CD4-positive, alpha-beta memory T cell (primary cell): ENCODE data around the gene PHAF1. TPM values are rescaled to one million over a fixed set of nuclear protein-coding genes. Genes with fewer than 3 reads are reported as not detected.

Experiments used
- CTCF ChIA-PET: fragments of 350-600 bp; sonication (Branson Sonifier 250); formaldehyde crosslinking; loops from one replicate; lab custom pipeline; 2021; ENCODE audit warnings: inconsistent platforms; ENCODE audit not compliant: partially characterized antibody; lab: Charles Lee
- POLR2A ChIA-PET: fragments of 350-600 bp; sonication (Branson Sonifier 250); formaldehyde crosslinking; loops from one replicate; lab custom pipeline; 2021; ENCODE audit not compliant: partially characterized antibody; lab: Charles Lee
- DNase-seq, 5 donors: peaks; one replicate each; pipeline versions ENCODE4 v3.0.0 to v3.0.0-alpha.2; 2020 to 2022; ENCODE audit warnings: mixed read lengths in 1 of 5
- H3K27ac ChIP-seq: one replicate; pipeline ENCODE4 v1.7.0; 2013; ENCODE audit warnings: low read depth, low read length
- H3K27me3 ChIP-seq: 2 replicates; pipeline ENCODE4 v1.7.0; 2013; ENCODE audit warnings: mild to moderate bottlenecking, low read length, moderate library complexity; ENCODE audit not compliant: insufficient read depth
- H3K36me3 ChIP-seq: 2 replicates; pipeline ENCODE4 v1.7.0; 2013; ENCODE audit warnings: mild to moderate bottlenecking, low read length, moderate library complexity; ENCODE audit not compliant: insufficient read depth
- H3K4me1 ChIP-seq: 2 replicates; pipeline ENCODE4 v1.7.0; 2013; ENCODE audit warnings: mild to moderate bottlenecking, low read length, moderate library complexity; ENCODE audit not compliant: insufficient read depth
- H3K4me3 ChIP-seq, 2 donors: one replicate each; pipeline ENCODE4 v1.7.0; 2013; ENCODE audit warnings: low read length in 2 of 2, mild to moderate bottlenecking in 1 of 2
- H3K9me3 ChIP-seq, 2 donors: one replicate each; pipeline ENCODE4 v1.7.0; 2013; ENCODE audit warnings: low read length in 2 of 2, control low read depth in 1 of 2; ENCODE audit not compliant: control insufficient read depth in 1 of 2
- H3K27ac Mint-ChIP-seq, 7 donors: one replicate each; pipeline ENCODE4 v1.8.0; 2020 to 2021; ENCODE audit warnings: mixed read lengths in 7 of 7, mild to moderate bottlenecking in 6 of 7, inconsistent platforms in 3 of 7, moderate library complexity in 3 of 7
- H3K27me3 Mint-ChIP-seq, 2 donors: one replicate each; pipeline ENCODE4 v1.8.0; 2020 to 2021; ENCODE audit warnings: mixed read lengths in 2 of 2
- H3K36me3 Mint-ChIP-seq, 2 donors: one replicate each; pipeline ENCODE4 v1.8.0; 2020 to 2021; ENCODE audit warnings: mixed read lengths in 2 of 2, inconsistent platforms in 1 of 2, mild to moderate bottlenecking in 1 of 2
- H3K4me1 Mint-ChIP-seq, 4 donors: one replicate each; pipeline ENCODE4 v1.8.0; 2020 to 2021; ENCODE audit warnings: mixed read lengths in 4 of 4, mild to moderate bottlenecking in 1 of 4
- H3K4me3 Mint-ChIP-seq, 8 donors: one replicate each; pipeline ENCODE4 v1.8.0; 2020 to 2021; ENCODE audit warnings: mixed read lengths in 8 of 8, mild to moderate bottlenecking in 7 of 8, moderate library complexity in 6 of 8, inconsistent platforms in 3 of 8
- H3K9me3 Mint-ChIP-seq, 8 donors: one replicate each; pipeline ENCODE4 v1.8.0; 2020 to 2021; ENCODE audit warnings: mixed read lengths in 8 of 8, mild to moderate bottlenecking in 5 of 8, inconsistent platforms in 3 of 8, moderate library complexity in 1 of 8
- intact Hi-C: fragments of 100-400 bp; cut with micrococcal nuclease; formaldehyde crosslinking; loops from one replicate; pipeline ENCODE4 v1.15.1; 2023
- polyA plus RNA-seq, 2 donors: library from polyadenylated mRNA; unstranded; fragments of 300-500 nt; fragmentation: Illumina TruSeq; gene quantifications; one replicate each; pipeline ENCODE4 v1.2.3, GENCODE V29; 2021
- total RNA-seq, 2 experiments: library from RNA; stranded (reverse); gene quantifications; one replicate each; pipeline ENCODE4 v1.2.3, GENCODE V29; 2021

PHAF1 gene
- total and polyA plus RNA-seq, 4 experiments from 2014 or later: 7.5 to 22.7 (median 19.2) TPM

DNA sequence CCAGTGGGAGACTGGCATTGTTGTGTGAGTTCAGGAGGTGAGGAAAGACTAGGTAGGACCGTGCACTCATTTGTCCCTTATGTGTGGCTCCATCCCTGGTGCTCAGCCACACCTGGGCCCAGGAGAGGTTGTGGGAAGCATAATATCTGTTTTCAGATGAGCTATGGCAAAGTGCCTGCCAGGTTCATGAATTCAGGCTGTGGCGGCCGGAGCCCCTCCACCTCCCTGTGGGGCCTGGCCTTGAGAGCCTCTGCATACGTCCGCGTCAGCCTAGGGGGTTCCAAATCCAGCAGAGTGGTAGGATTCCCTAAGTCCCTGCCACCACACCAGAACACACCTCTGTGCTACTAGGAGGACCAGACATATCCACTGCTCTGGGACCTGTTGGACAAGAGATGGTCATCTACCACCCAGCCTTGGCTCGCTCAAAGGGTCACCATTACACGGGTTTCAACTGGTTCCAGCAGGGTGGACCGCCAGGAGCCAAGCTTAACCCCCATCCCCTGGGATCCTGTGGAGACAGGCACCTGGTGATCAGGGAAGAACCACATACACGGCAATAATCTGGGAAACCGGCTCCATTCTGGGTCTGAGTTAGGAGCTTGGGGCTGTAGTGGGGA is 39.0 kb downstream of the PHAF1 start:
- H3K4me1 ChIP-seq: peaks cover 17% of the 10 kb centered on the region
- no peaks in the 10 kb centered on the region for H3K9me3 ChIP-seq
- H3K4me3 Mint-ChIP-seq: peak overlapping the region; percentile 12 to 63 (median 48)
- H3K9me3 Mint-ChIP-seq: peaks cover 0 to 5% (median 0%) of the 10 kb centered on the region in 8 donors
- no peak overlapping the region for H3K4me3 ChIP-seq
- no peak overlapping the region for H3K27ac ChIP-seq
- POLR2A ChIA-PET: interaction anchor here (1.1 to 7.2 kb wide), 4 partner anchors 9 to 131 kb away, joined by 3 to 174 read pairs (median 6); partner anchors contain the start of genes FBXL8, HSF4, NOL3 and TRADD
- peaks cover 15 to 39% (median 24%) of the 10 kb centered on the region in 4 donors for H3K4me1 Mint-ChIP-seq
- intact Hi-C loops: no loop called here
- H3K36me3 Mint-ChIP-seq: peaks cover 21 to 30% of the 10 kb centered on the region in 2 donors
- H3K27ac Mint-ChIP-seq: peak overlapping the region in 3 of 7 donors; percentile 46 to 54 (median 48)
- H3K36me3 ChIP-seq: peaks cover 13% of the 10 kb centered on the region
- DNase-seq: no peak
- no peaks in the 10 kb centered on the region for H3K27me3 Mint-ChIP-seq
- H3K27me3 ChIP-seq: no peaks in the 10 kb centered on the region
- CTCF ChIA-PET: interaction anchor here (0.9 to 13.4 kb wide), 3 partner anchors 36 to 133 kb away, joined by 3 to 187 read pairs (median 5); partner anchors contain the start of gene TMEM208

DNA sequence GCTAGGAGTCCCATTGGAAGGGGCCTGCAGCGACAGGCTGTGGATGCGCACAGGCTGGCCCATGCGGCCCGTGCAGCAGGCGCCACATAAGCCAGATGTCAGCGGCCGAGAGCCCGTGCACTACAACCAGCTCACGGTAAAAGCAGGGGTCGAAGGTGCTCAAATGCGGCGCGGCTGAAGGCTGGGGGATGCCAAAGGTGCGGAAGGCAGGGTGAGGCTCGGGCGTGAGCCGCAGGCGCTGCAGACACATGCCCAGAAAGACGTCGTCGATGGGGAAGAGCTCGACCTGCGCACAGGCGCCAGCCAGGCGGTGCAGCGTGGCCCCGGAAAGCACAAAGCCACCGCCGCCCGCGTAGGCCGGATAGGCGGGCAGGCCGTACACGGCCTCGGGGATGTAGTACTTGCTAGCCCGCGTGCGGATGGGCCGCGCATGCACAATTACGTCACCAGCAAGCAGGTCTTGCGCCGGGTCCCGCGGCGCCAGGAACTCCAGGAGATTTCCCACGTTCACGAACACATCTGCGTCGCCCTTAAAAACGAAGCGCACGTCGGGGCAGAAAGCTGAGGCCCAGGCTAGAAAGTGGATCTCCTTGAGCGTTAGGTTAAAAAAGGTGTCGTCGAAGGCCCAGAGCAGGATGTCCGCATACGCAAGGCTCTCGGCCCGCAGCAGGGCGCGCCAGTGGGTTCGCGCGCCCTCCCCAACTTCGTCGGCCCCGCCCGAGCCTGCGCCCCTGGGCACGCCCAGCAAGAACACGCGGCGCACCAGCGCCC is 39.7 kb downstream of the PHAF1 start:
- H3K4me1 Mint-ChIP-seq: peaks cover 20 to 45% (median 29%) of the 10 kb centered on the region in 4 donors
- Histone ChIP-seq H3K27ac (no peak overlapping the region), H3K4me3 (no peak overlapping the region), H3K36me3 (peaks cover 7% of the 10 kb centered on the region), H3K27me3 (no peaks in the 10 kb centered on the region), H3K4me1 (peaks cover 24% of the 10 kb centered on the region), H3K9me3 (no peaks in the 10 kb centered on the region)
- peaks cover 0 to 5% (median 0%) of the 10 kb centered on the region in 8 donors for H3K9me3 Mint-ChIP-seq
- H3K4me3 Mint-ChIP-seq: peak overlapping the region in 7 of 8 donors; percentile 15 to 63 (median 51)
- POLR2A ChIA-PET: interaction anchor here (1.1 to 7.2 kb wide), 6 partner anchors 8 to 132 kb away, joined by 3 to 174 read pairs (median 6); partner anchors contain the start of genes CBFB, FBXL8, HSF4 and NOL3
- H3K27me3 Mint-ChIP-seq: no peaks in the 10 kb centered on the region
- DNase-seq: peak in 1 of 5 donors; percentile 35
- peaks cover 16 to 25% of the 10 kb centered on the region in 2 donors for H3K36me3 Mint-ChIP-seq
- CTCF ChIA-PET: interaction anchor here (0.9 to 13.4 kb wide), 3 partner anchors 36 to 134 kb away, joined by 3 to 187 read pairs (median 5); partner anchors contain the start of gene TMEM208
- peak overlapping the region in 2 of 7 donors; percentile 43 to 54 for H3K27ac Mint-ChIP-seq
- intact Hi-C loops: loop anchor here (1.0 to 2.0 kb wide), 2 partner anchors 10 to 41 kb away; partner anchors contain the start of genes FBXL8, PHAF1 and TRADD

DNA sequence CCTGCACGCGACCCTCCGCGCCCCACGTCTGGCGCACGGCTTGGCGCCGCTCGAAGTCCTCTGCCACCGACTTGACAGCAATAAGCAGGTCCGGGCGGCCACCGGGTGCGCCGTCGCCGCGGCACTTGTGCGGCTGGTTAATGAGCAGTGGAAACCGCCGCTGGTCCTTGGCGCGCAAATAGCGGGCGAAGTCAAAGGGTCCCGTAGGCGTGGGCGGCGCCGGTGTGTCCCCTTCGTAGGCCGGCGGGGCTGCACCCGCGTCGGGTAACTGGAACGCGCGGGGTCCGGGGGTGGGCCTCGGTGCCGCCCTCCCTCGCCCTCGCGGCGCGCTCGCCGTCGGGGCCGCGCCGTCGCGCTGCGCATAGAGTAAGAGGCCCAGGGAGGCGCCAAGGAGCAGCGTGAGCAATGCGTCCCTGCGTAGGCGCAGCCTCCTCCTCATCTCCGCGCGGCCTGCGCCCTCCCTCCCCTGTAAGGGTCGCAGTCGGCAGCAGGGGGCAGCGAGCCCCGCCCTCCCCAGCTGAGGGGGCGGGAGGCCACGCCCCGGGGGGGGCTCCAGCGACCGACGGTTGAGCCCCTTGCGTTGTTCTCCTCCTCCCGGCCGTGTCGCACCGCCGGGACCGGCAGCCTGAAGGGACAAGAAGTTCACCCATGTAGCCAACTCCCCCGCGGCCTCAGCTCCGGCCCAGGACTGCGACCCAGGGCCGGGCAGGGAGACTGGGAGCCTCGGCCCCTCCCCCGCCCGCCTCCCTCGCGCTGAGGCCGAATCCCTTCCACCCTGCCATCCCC is 40.5 kb downstream of the PHAF1 start:
- DNase-seq: peak in 4 of 5 donors; percentile 49 to 54 (median 52)
- H3K9me3 ChIP-seq: no peaks in the 10 kb centered on the region
- ChIA-PET CTCF (interaction anchor here (1.0 to 13.4 kb wide), 8 partner anchors 10 to 173 kb away, joined by 3 to 187 read pairs (median 6); partner anchors contain the start of genes FBXL8 and TRADD), POLR2A (interaction anchor here (0.7 to 7.2 kb wide), 17 partner anchors 13 to 174 kb away, joined by 3 to 174 read pairs (median 4); partner anchors contain the start of genes CBFB, FBXL8, HSF4 and NOL3)
- Mint-ChIP-seq H3K9me3 (peaks cover 0 to 5% (median 0%) of the 10 kb centered on the region in 8 donors), H3K36me3 (peaks cover 11 to 17% of the 10 kb centered on the region in 2 donors), H3K4me1 (peaks cover 21 to 48% (median 29%) of the 10 kb centered on the region in 4 donors), H3K27me3 (no peaks in the 10 kb centered on the region), H3K27ac (peak overlapping the region in 1 of 7 donors; percentile 82), H3K4me3 (peak overlapping the region in 7 of 8 donors; percentile 43 to 86 (median 83))
- H3K4me3 ChIP-seq: peak overlapping the region; percentile 29 to 69
- peak overlapping the region; percentile 52 for H3K27ac ChIP-seq
- intact Hi-C loops: loop anchor here (1.0 to 2.0 kb wide), 2 partner anchors 9 to 41 kb away; partner anchors contain the start of genes FBXL8, PHAF1 and TRADD
- no peaks in the 10 kb centered on the region for H3K27me3 ChIP-seq
- H3K4me1 ChIP-seq: peaks cover 27% of the 10 kb centered on the region
- peaks cover 4% of the 10 kb centered on the region for H3K36me3 ChIP-seq

DNA sequence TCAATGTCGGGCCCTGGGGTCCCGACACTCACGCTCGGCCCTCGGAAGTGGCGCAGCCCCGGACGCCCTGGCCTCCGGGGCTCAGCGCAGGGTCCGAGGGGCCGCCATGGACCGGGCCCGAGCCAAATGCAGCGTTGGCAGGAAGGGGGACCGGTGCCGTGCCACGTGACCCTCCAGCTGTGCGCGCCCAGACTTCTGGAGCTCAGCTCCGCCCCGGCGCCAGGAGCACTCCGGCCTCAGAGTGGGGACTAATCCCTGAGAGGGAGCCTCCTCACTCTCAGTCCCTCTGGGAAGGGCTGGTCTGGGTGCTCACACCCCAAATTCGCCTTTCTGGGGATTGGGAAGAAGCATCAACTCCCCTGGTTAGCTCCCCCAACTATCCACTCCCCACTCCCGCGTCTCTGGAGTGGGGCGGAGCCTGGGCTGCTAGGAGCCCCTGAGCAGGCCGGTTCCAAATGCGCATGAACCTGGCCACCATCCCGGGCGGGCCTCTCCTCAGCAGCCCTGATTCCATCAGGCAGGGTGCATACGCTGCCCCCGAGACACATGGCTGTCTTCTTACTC is 41.2 kb downstream of the PHAF1 start, which contains the start of gene B3GNT9:
Gene B3GNT9, minus strand, starts transcription at position 166 of the 564 bp plus-strand sequence. CDS start 513 bp downstream, outside the sequence.
- intact Hi-C loops: loop anchor here (1.0 to 2.0 kb wide), 2 partner anchors 8 to 42 kb away; partner anchors contain the start of genes FBXL8, PHAF1 and TRADD
- DNase-seq: peak in 2 of 5 donors; percentile 47 to 59
- Mint-ChIP-seq H3K4me3 (peak within 1 kb of the TSS; percentile 78 to 86 (median 84)), H3K27me3 (no peaks in the 10 kb centered on the region), H3K27ac (peak within 1 kb of the TSS; percentile 64 to 85 (median 81)), H3K4me1 (peaks cover 22 to 53% (median 33%) of the 10 kb centered on the region in 4 donors), H3K36me3 (peaks cover 10 to 12% of the 10 kb centered on the region in 2 donors), H3K9me3 (peaks cover 0 to 5% (median 0%) of the 10 kb centered on the region in 8 donors)
- Histone ChIP-seq H3K27me3 (no peaks in the 10 kb centered on the region), H3K27ac (peak within 1 kb of the TSS; percentile 52), H3K4me3 (peak within 1 kb of the TSS; percentile 29 to 69), H3K36me3 (peaks cover 2% of the 10 kb centered on the region), H3K9me3 (no peaks in the 10 kb centered on the region), H3K4me1 (peaks cover 33% of the 10 kb centered on the region)
- ChIA-PET CTCF (interaction anchor here (1.0 to 13.4 kb wide), 9 partner anchors 9 to 174 kb away, joined by 3 to 187 read pairs (median 7); partner anchors contain the start of genes FBXL8, HSF4, PHAF1 and TRADD), POLR2A (interaction anchor here (0.7 to 7.2 kb wide), 18 partner anchors 9 to 175 kb away, joined by 3 to 174 read pairs (median 4); partner anchors contain the start of genes CBFB, FBXL8, HSF4 and NOL3)

- H3K27me3 Mint-ChIP-seq: no peaks in the 10 kb centered on the region
- intact Hi-C loops: loop anchor here (2.0 kb wide), 1 partner anchor 43 kb away; the partner anchor contains the start of gene PHAF1
Measured at GRCh38 chr16:67151431-67152097, 41.8 kb downstream of the PHAF1 start.

More at GRCh38 chr16:67151431-67152097, 41.8 kb downstream of the PHAF1 start:
- H3K9me3 Mint-ChIP-seq: peaks cover 0 to 5% (median 0%) of the 10 kb centered on the region in 8 donors
- H3K36me3 Mint-ChIP-seq: peaks cover 10% of the 10 kb centered on the region in 2 donors
- H3K27me3 ChIP-seq: no peaks in the 10 kb centered on the region
- H3K9me3 ChIP-seq: no peaks in the 10 kb centered on the region
- H3K4me1 ChIP-seq: peaks cover 39% of the 10 kb centered on the region
- ChIA-PET CTCF (interaction anchor here (1.0 to 13.4 kb wide), 11 partner anchors 8 to 199 kb away, joined by 3 to 187 read pairs (median 4); partner anchors contain the start of genes EXOC3L1, FBXL8, HSF4 and PHAF1), POLR2A (interaction anchor here (0.8 to 7.2 kb wide), 19 partner anchors 10 to 175 kb away, joined by 3 to 174 read pairs (median 4); partner anchors contain the start of genes CBFB, FBXL8, HSF4 and NOL3)
- no peak for DNase-seq
- peak overlapping the region; percentile 78 to 86 (median 84) for H3K4me3 Mint-ChIP-seq
- no peak overlapping the region for H3K27ac ChIP-seq
- H3K27ac Mint-ChIP-seq: peak overlapping the region; percentile 64 to 85 (median 81)
- H3K4me3 ChIP-seq: no peak overlapping the region
- H3K36me3 ChIP-seq: no peaks in the 10 kb centered on the region
- peaks cover 28 to 60% (median 40%) of the 10 kb centered on the region in 4 donors for H3K4me1 Mint-ChIP-seq
